ENCODE measurements around the gene NUDT2.
"Not testable (repeated sequence)": the region's sequence is repeated elsewhere in the genome, so short reads cannot be mapped to it uniquely, and the experiment has no call there.

NUDT2 gene

GRCh38 chr9:34343605-34344004, 14.2 kb downstream of the NUDT2 start:
- no peaks in the 10 kb centered on the region for H3K4me1 ChIP-seq (ENCODE audit: control insufficient read depth, low read depth, low read length)

GRCh38 chr9:34346873-34347799, 17.8 kb downstream of the NUDT2 start:
- H3K36me3 ChIP-seq (ENCODE audit: control insufficient read depth, insufficient read depth, low read length): no peaks in the 10 kb centered on the region
- no peak overlapping the region for H3K27ac ChIP-seq (ENCODE audit: low read depth, low read length)
- no peak for DNase-seq
- H3K56ac ChIP-seq (ENCODE audit: low read length): no peak overlapping the region
- no CpG with 5 or more reads among the region's 15 CpGs for WGBS (ENCODE audit: extremely low coverage, insufficient coverage, low lambda C conversion rate)
- no peak overlapping the region for H3K23ac ChIP-seq (ENCODE audit: low read length)
- H4K5ac ChIP-seq (ENCODE audit: low read length): no peak overlapping the region
- H3K27me3 ChIP-seq (ENCODE audit: insufficient read depth, low read length, poor library complexity): no peaks in the 10 kb centered on the region
- no peaks in the 10 kb centered on the region for H3K79me2 ChIP-seq (ENCODE audit: control insufficient read depth, insufficient read depth, low read length)
- H2AK5ac ChIP-seq (ENCODE audit: low read length): no peak overlapping the region
- no peak overlapping the region for H3K4ac ChIP-seq (ENCODE audit: low read depth, low read length)
- no peaks in the 10 kb centered on the region for H3K4me1 ChIP-seq (ENCODE audit: control insufficient read depth, low read depth, low read length)
- H3K79me1 ChIP-seq (ENCODE audit: low read length): no peaks in the 10 kb centered on the region
- H2BK5ac ChIP-seq (ENCODE audit: low read length): no peak overlapping the region
- H2BK15ac ChIP-seq (replicated peaks; ENCODE audit: low read depth): no peak overlapping the region
- no peak overlapping the region for H3K4me2 ChIP-seq (ENCODE audit: low read length)
- H2BK120ac ChIP-seq (ENCODE audit: low read depth, low read length): no peak overlapping the region
- H3K9ac ChIP-seq (ENCODE audit: low read length): no peak overlapping the region
- no peak overlapping the region for H3K4me3 ChIP-seq (ENCODE audit: low read length)
- no peak overlapping the region for H3K18ac ChIP-seq (ENCODE audit: low read length)
- no peak overlapping the region for H4K8ac ChIP-seq (ENCODE audit: low read depth, low read length)

More at GRCh38 chr9:34343605-34344004, 14.2 kb downstream of the NUDT2 start:
- Histone ChIP-seq H3K9ac (ENCODE audit: low read length) (no peak overlapping the region), H4K8ac (ENCODE audit: low read depth, low read length) (no peak overlapping the region), H2BK120ac (ENCODE audit: low read depth, low read length) (no peak overlapping the region), H2BK15ac (replicated peaks; ENCODE audit: low read depth) (no peak overlapping the region), H3K23ac (ENCODE audit: low read length) (no peak overlapping the region), H4K5ac (ENCODE audit: low read length) (no peak overlapping the region), H3K56ac (ENCODE audit: low read length) (no peak overlapping the region), H3K36me3 (ENCODE audit: control insufficient read depth, insufficient read depth, low read length) (no peaks in the 10 kb centered on the region), H3K4me3 (ENCODE audit: low read length) (no peak overlapping the region), H3K4ac (ENCODE audit: low read depth, low read length) (no peak overlapping the region), H3K4me2 (ENCODE audit: low read length) (no peak overlapping the region), H3K27me3 (ENCODE audit: insufficient read depth, low read length, poor library complexity) (no peaks in the 10 kb centered on the region), H3K79me1 (ENCODE audit: low read length) (no peaks in the 10 kb centered on the region), H3K27ac (ENCODE audit: low read depth, low read length) (no peak overlapping the region), H3K18ac (ENCODE audit: low read length) (no peak overlapping the region), H3K79me2 (ENCODE audit: control insufficient read depth, insufficient read depth, low read length) (no peaks in the 10 kb centered on the region), H2BK5ac (ENCODE audit: low read length) (no peak overlapping the region), H2AK5ac (ENCODE audit: low read length) (no peak overlapping the region)
- DNase-seq: no peak
- WGBS (ENCODE audit: extremely low coverage, insufficient coverage, low lambda C conversion rate): no CpG with 5 or more reads among the region's 1 CpG

GRCh38 chr9:34347800-34348158, 18.4 kb downstream of the NUDT2 start:
- Histone ChIP-seq H3K4me3 (ENCODE audit: low read length) (no peak overlapping the region), H3K9ac (ENCODE audit: low read length) (no peak overlapping the region), H3K27ac (ENCODE audit: low read depth, low read length) (no peak overlapping the region), H3K27me3 (ENCODE audit: insufficient read depth, low read length, poor library complexity) (no peaks in the 10 kb centered on the region), H3K36me3 (ENCODE audit: control insufficient read depth, insufficient read depth, low read length) (no peaks in the 10 kb centered on the region), H3K79me2 (ENCODE audit: control insufficient read depth, insufficient read depth, low read length) (no peaks in the 10 kb centered on the region), H3K79me1 (ENCODE audit: low read length) (no peaks in the 10 kb centered on the region), H2AK5ac (ENCODE audit: low read length) (no peak overlapping the region), H3K4me1 (ENCODE audit: control insufficient read depth, low read depth, low read length) (no peaks in the 10 kb centered on the region), H3K56ac (ENCODE audit: low read length) (no peak overlapping the region), H4K5ac (ENCODE audit: low read length) (no peak overlapping the region), H4K8ac (ENCODE audit: low read depth, low read length) (no peak overlapping the region), H2BK15ac (replicated peaks; ENCODE audit: low read depth) (no peak overlapping the region), H3K18ac (ENCODE audit: low read length) (no peak overlapping the region), H3K23ac (ENCODE audit: low read length) (no peak overlapping the region), H2BK5ac (ENCODE audit: low read length) (no peak overlapping the region), H3K4me2 (ENCODE audit: low read length) (no peak overlapping the region), H2BK120ac (ENCODE audit: low read depth, low read length) (no peak overlapping the region), H3K4ac (ENCODE audit: low read depth, low read length) (no peak overlapping the region)
- DNase-seq: no peak

- no peaks in the 10 kb centered on the region for H3K79me2 ChIP-seq (ENCODE audit: control insufficient read depth, insufficient read depth, low read length)
- H3K27me3 ChIP-seq (ENCODE audit: insufficient read depth, low read length, poor library complexity): no peaks in the 10 kb centered on the region
- no peak overlapping the region for H2AK5ac ChIP-seq (ENCODE audit: low read length)
- no peak overlapping the region for H4K5ac ChIP-seq (ENCODE audit: low read length)
- no peak overlapping the region for H3K18ac ChIP-seq (ENCODE audit: low read length)
- H3K4me3 ChIP-seq (ENCODE audit: low read length): no peak overlapping the region
- no peaks in the 10 kb centered on the region for H3K79me1 ChIP-seq (ENCODE audit: low read length)
- no CpG with 5 or more reads among the region's 3 CpGs for WGBS (ENCODE audit: extremely low coverage, insufficient coverage, low lambda C conversion rate)
- no peak overlapping the region for H4K8ac ChIP-seq (ENCODE audit: low read depth, low read length)
- no peaks in the 10 kb centered on the region for H3K36me3 ChIP-seq (ENCODE audit: control insufficient read depth, insufficient read depth, low read length)
- no peak overlapping the region for H3K23ac ChIP-seq (ENCODE audit: low read length)
- H3K4me1 ChIP-seq (ENCODE audit: control insufficient read depth, low read depth, low read length): no peaks in the 10 kb centered on the region
- H2BK120ac ChIP-seq (ENCODE audit: low read depth, low read length): no peak overlapping the region
- no peak overlapping the region for H2BK15ac ChIP-seq (replicated peaks; ENCODE audit: low read depth)
- no peak overlapping the region for H3K9ac ChIP-seq (ENCODE audit: low read length)
- no peak overlapping the region for H3K27ac ChIP-seq (ENCODE audit: low read depth, low read length)
- H3K4me2 ChIP-seq (ENCODE audit: low read length): no peak overlapping the region
- DNase-seq: no peak
- H3K4ac ChIP-seq (ENCODE audit: low read depth, low read length): no peak overlapping the region
- no peak overlapping the region for H3K56ac ChIP-seq (ENCODE audit: low read length)
- H2BK5ac ChIP-seq (ENCODE audit: low read length): no peak overlapping the region
Observed at GRCh38 chr9:34349324-34349723, 20.0 kb downstream of the NUDT2 start.

GRCh38 chr9:34352122-34352652, 22.8 kb downstream of the NUDT2 start:
- H4K5ac ChIP-seq (ENCODE audit: low read length); H3K4me2 ChIP-seq (ENCODE audit: low read length); H3K9ac ChIP-seq (ENCODE audit: low read length); H3K4me1 ChIP-seq (ENCODE audit: control insufficient read depth, low read depth, low read length); H2AK5ac ChIP-seq (ENCODE audit: low read length); H3K18ac ChIP-seq (ENCODE audit: low read length); H2BK5ac ChIP-seq (ENCODE audit: low read length); H3K27me3 ChIP-seq (ENCODE audit: insufficient read depth, low read length, poor library complexity); H3K79me1 ChIP-seq (ENCODE audit: low read length); H4K8ac ChIP-seq (ENCODE audit: low read depth, low read length); H3K4ac ChIP-seq (ENCODE audit: low read depth, low read length); H3K56ac ChIP-seq (ENCODE audit: low read length); H3K79me2 ChIP-seq (ENCODE audit: control insufficient read depth, insufficient read depth, low read length); H3K27ac ChIP-seq (ENCODE audit: low read depth, low read length); H3K23ac ChIP-seq (ENCODE audit: low read length); H2BK120ac ChIP-seq (ENCODE audit: low read depth, low read length); H3K4me3 ChIP-seq (ENCODE audit: low read length); H3K36me3 ChIP-seq (ENCODE audit: control insufficient read depth, insufficient read depth, low read length); H2BK15ac ChIP-seq (replicated peaks; ENCODE audit: low read depth); DNase-seq: not testable (repeated sequence)
- WGBS (ENCODE audit: extremely low coverage, insufficient coverage, low lambda C conversion rate): no CpG with 5 or more reads among the region's 7 CpGs

All from mesendoderm (in vitro differentiated cells).